HUES48 (cell line): ENCODE measurements around the gene DDAH2.
A peak's percentile ranks its signal among the peaks of the same experiment; 100 is the strongest.

Source experiments
- H3K27ac ChIP-seq: one replicate; pipeline ENCODE4 v1.7.0; 2013; ENCODE audit warnings: low read depth, low read length, inconsistent platforms
- H3K27me3 ChIP-seq: 2 replicates; pipeline ENCODE4 v1.6.1; 2013; ENCODE audit warnings: mild to moderate bottlenecking, low read length; ENCODE audit not compliant: control insufficient read depth, insufficient read depth
- H3K36me3 ChIP-seq: 2 replicates; pipeline ENCODE4 v1.6.1; 2013; ENCODE audit warnings: low read length; ENCODE audit not compliant: control insufficient read depth, insufficient read depth
- H3K4me1 ChIP-seq: 2 replicates; pipeline ENCODE4 v1.6.1; 2013; ENCODE audit warnings: mild to moderate bottlenecking, low read length; ENCODE audit not compliant: control insufficient read depth, insufficient read depth
- H3K4me3 ChIP-seq: 2 replicates; pipeline ENCODE4 v1.5.1; 2013; ENCODE audit warnings: mild to moderate bottlenecking, low read depth, low read length
- H3K9ac ChIP-seq: 2 replicates; pipeline ENCODE4 v1.6.1; 2013; ENCODE audit warnings: mild to moderate bottlenecking, low read depth, low read length, moderate library complexity
- H3K9me3 ChIP-seq: 2 replicates; pipeline ENCODE4 v1.6.1; 2013; ENCODE audit warnings: low read length; ENCODE audit not compliant: control insufficient read depth, insufficient read depth

Gene DDAH2

DNA sequence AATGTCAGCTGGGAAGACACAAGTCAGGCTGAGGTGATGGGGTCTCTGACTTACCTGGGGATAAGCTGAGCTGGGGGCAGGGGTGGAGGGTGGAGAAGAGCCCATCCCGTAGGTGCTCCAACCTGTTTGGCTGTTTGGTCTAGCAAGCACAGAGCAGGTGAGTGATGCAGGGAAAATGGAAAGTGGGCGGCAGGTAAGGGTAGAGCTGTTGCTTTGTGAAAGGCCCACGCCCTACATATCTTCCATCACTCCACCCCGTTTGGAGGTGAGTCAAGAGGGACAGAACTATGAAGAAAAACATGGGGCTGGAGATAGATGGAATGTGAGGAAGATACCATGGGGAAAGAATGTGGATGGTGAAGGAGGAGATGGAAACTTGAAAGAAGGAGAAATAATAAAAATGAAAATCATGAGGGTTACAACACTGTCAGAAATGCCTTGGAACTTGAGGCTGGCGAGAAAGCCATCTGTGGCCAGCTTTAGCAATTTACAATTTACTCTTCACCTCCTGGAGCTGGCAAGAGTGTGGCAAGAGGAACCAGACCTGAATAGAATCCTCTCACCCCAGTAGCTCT, 8.8 kb downstream of the DDAH2 start:
- Histone ChIP-seq H3K9me3 (no peaks in the 10 kb centered on the region), H3K4me3 (no peak overlapping the region), H3K27ac (no peak overlapping the region), H3K36me3 (no peaks in the 10 kb centered on the region), H3K9ac (no peak overlapping the region), H3K27me3 (no peaks in the 10 kb centered on the region), H3K4me1 (peaks cover 15% of the 10 kb centered on the region)

DNA sequence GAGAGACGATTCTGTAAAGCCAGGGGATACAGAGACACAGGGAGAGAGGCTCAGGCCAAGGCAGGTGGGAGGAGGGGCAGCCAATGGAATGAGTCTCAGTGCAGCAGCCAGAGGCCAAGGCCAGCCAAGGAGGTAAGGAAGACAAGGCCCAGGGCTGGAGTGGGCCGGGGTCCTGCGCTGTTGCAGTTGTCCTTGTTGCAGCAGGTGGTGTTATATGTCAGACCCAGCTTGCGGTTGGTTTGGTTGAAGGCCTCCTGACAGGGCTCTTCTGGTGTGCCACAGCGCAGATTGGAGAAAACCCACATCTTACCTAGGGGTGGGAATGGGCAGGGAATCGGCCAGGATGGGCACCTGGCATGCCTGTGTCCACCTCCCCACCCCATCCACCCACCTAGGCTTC, 10.1 kb downstream of the DDAH2 start:
- Histone ChIP-seq H3K9me3 (no peaks in the 10 kb centered on the region), H3K9ac (no peak overlapping the region), H3K27ac (no peak overlapping the region), H3K27me3 (no peaks in the 10 kb centered on the region), H3K4me3 (no peak overlapping the region), H3K4me1 (peaks cover 27% of the 10 kb centered on the region), H3K36me3 (no peaks in the 10 kb centered on the region)

DNA sequence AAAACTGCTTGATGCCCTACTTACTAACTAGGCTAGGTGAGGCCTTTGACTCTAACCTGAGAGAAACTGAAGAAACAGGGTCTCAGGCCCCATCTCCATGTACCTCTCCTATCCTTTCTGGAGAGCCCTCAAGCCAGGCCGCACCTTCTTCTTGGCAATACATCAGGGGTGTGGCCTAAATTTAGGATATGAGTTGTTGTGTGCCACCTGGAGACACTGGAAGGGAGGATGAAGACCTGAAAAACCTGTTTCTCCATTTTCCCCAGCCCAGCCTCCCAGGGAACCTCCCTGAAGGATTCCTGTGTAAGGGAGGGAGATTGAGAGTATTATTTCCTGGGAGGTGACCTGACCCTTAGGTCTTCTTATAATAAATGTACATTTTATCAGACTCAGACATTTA, 10.8 kb downstream of the DDAH2 start:
- Histone ChIP-seq H3K9ac (no peak overlapping the region), H3K4me3 (no peak overlapping the region), H3K27ac (no peak overlapping the region), H3K36me3 (no peaks in the 10 kb centered on the region), H3K9me3 (no peaks in the 10 kb centered on the region), H3K27me3 (no peaks in the 10 kb centered on the region), H3K4me1 (peaks cover 31% of the 10 kb centered on the region)

DNA sequence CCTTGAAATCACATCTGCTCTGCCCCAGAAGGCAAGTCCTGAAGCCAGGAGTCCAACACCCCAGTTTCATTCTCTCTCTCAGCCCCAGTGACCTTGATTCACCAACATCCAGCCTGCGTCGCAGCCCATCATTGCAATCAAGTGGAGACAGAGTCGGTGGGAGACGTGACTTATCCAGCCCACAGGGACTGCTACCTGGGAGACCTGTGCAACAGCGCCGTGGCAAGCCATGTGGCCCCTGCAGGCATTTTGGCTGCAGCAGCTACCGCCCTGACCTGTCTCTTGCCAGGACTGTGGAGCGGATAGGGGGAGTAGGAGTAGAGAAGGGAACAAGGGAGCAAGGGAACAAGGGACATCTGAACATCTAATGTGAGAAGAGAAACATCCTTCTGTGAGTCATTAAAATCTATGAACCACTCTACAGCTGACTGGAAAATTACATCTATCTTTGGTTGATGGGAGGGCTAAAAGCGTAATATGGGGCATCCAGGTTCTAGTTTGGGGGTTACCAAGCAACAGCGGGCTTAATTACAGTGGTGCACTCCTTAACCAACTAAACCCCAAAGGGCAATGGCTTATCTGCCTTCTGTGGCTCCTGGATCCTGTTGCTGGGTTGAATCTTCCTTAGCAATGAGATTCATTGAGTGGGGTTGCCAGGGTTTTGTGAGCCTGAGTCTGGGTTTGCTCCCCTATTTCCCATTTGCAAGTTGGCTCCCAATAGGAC, 11.4 kb downstream of the DDAH2 start:
- no peaks in the 10 kb centered on the region for H3K27me3 ChIP-seq
- H3K27ac ChIP-seq: no peak overlapping the region
- no peak overlapping the region for H3K9ac ChIP-seq
- H3K4me3 ChIP-seq: no peak overlapping the region
- no peaks in the 10 kb centered on the region for H3K9me3 ChIP-seq
- no peaks in the 10 kb centered on the region for H3K36me3 ChIP-seq
- peaks cover 31% of the 10 kb centered on the region for H3K4me1 ChIP-seq

DNA sequence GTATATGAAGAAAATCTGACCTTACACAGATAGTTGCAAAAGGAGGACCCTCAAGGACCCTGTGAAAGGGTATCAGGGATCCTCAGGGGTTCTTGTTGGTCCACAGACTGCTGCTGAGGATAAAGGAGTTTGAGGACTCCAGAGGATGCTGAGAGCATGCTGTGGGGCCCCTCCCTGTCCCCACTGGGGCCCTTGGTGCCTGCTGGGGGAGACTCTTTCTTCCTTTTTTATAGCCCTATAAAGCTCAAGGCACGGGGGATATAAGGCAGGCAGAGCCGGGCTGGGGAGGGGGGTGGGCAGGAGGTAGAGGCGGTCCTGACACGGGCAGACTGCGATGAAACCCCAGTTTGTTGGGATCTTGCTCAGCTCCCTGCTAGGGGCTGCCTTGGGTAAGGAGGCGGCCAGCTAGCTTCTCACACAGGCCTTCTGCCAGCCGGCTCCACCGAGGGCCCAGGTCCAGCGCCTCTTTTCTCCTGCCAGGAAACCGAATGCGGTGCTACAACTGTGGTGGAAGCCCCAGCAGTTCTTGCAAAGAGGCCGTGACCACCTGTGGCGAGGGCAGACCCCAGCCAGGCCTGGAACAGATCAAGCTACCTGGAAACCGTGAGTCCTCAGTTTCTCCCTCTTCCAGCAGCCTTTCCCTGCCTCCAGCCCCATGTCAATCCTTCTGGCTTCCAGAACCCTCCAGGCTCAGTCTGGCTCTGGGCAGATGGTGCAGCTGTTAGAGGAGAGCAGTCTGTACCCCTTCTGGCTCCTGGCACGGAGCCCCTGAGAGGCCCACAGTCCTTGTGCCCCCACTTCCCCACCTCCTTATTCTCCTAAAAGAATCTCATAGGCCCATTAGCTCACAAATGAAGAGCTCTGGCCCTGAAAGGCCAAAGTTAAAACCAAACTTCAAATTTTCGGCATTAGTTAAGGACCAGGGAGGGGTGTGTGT, 13.8 kb downstream of the DDAH2 start, which contains the start of gene LY6G6D:
TSS of gene LY6G6D (plus strand) at position 327 of the 937 bp plus-strand sequence. CDS start at position 335, 8 bp downstream.
- Histone ChIP-seq H3K27ac (peak within 1 kb of the TSS; percentile 80), H3K4me1 (peaks cover 31% of the 10 kb centered on the region), H3K4me3 (no peak within 1 kb of the TSS), H3K36me3 (no peaks in the 10 kb centered on the region), H3K9me3 (no peaks in the 10 kb centered on the region), H3K27me3 (no peaks in the 10 kb centered on the region), H3K9ac (no peak within 1 kb of the TSS)

DNA sequence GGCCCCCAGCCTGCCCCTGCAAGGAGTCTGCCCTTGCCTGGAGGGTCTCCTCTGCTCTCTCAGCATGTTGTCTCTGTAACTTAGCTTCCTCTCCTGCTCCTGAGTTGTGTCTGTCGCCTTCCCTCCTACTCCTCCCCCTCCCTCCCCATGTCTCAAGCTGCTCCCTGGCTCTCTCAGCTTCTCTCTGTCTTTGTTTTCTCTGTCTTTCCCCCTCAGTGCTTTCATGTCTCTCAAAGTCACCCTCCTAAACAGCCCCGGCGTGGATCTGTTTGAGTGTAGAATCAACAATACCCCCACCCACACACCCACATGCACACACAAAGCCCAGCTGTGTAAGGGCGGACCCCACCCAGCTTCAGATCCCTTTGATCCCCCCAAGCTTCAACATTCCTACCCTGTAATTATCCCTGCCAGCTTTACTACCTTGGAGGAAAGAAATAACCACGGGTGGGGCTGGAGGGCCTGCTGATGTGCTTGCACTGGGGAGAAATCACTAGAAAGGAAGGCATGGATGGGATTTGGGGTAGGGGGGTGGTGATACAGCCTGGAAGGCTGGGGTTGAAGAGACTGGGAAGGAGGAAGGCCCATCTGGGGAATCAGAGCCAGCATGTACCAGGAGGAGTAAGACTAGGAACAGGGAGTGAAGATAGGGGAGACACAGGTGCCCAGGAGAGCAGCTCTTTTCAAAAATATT, 15.0 kb downstream of the DDAH2 start:
- H3K36me3 ChIP-seq: no peaks in the 10 kb centered on the region
- no peak overlapping the region for H3K4me3 ChIP-seq
- peak overlapping the region; percentile 80 for H3K27ac ChIP-seq
- H3K9ac ChIP-seq: no peak overlapping the region
- H3K9me3 ChIP-seq: no peaks in the 10 kb centered on the region
- H3K27me3 ChIP-seq: no peaks in the 10 kb centered on the region
- H3K4me1 ChIP-seq: peaks cover 31% of the 10 kb centered on the region

DNA sequence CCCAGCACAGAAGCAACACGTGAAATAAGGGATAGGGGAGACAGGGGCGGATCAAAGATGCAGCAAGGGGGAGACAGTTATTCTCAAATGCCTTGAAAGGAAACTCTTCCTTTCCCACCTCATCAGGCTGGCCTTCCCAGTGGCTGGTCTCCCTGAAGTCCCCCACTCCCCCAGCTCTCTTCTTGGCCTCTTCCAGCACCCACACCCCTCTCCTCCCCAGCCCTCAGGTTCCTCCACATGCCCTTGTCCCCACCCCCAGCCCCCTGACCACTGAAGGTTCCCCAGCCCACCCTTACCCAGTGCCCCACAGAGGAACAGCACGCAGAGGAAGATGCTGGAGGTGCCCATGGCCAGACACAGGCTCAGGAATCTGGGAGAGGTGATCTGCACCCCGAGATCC, 15.6 kb downstream of the DDAH2 start:
- no peak overlapping the region for H3K4me3 ChIP-seq
- no peak overlapping the region for H3K9ac ChIP-seq

DNA sequence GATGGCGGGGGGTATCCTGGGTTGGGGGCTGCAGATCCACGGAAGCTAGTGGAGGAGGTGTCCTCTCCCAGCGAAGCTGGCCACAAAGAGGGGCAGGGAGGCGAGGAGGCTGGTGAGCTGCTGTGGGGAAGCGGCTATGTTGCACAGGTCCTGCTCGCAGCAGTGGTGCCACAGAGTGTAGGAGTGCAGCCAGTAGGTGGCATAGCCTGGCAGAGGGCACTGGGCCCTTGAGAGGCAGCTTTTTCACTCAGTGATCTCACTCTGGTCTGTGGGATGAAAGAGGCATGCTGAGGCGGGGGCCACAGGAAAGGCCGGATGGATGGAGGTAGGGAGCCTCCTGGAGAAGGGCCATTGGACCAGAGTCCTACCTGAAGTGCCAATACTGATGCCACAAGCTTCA, 16.8 kb downstream of the DDAH2 start:
- no peak overlapping the region for H3K9ac ChIP-seq
- no peaks in the 10 kb centered on the region for H3K9me3 ChIP-seq
- no peaks in the 10 kb centered on the region for H3K27me3 ChIP-seq
- H3K36me3 ChIP-seq: no peaks in the 10 kb centered on the region
- H3K27ac ChIP-seq: no peak overlapping the region
- no peak overlapping the region for H3K4me3 ChIP-seq
- H3K4me1 ChIP-seq: peaks cover 19% of the 10 kb centered on the region

More for the DNA sequence above, 15.6 kb downstream of the DDAH2 start:
- no peaks in the 10 kb centered on the region for H3K9me3 ChIP-seq
- H3K27me3 ChIP-seq: no peaks in the 10 kb centered on the region
- peaks cover 27% of the 10 kb centered on the region for H3K4me1 ChIP-seq
- H3K27ac ChIP-seq: peak overlapping the region; percentile 80
- H3K36me3 ChIP-seq: no peaks in the 10 kb centered on the region

DNA sequence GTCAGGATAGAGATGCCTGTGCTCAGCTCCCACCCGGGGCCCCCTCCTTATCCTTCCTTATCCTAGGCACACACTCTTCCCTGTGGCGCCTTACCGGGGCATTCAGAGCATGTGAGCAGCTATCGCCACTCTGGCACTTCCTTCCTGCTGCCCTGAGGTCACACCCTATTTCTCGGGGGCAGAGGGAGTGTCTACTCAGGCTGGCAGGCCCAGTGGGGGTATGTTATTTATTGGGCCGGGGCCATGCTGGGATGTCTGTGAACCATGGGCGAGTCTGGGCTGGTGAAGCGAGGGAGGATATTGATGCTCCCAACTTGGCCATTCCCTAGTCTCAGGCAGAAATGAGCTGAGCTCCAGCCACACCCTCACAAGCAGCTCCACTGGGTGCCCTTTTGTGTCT, 17.9 kb downstream of the DDAH2 start:
- Histone ChIP-seq H3K9me3 (no peaks in the 10 kb centered on the region), H3K27me3 (no peaks in the 10 kb centered on the region), H3K4me1 (peaks cover 19% of the 10 kb centered on the region), H3K36me3 (no peaks in the 10 kb centered on the region), H3K27ac (no peak overlapping the region), H3K9ac (no peak overlapping the region), H3K4me3 (no peak overlapping the region)

DNA sequence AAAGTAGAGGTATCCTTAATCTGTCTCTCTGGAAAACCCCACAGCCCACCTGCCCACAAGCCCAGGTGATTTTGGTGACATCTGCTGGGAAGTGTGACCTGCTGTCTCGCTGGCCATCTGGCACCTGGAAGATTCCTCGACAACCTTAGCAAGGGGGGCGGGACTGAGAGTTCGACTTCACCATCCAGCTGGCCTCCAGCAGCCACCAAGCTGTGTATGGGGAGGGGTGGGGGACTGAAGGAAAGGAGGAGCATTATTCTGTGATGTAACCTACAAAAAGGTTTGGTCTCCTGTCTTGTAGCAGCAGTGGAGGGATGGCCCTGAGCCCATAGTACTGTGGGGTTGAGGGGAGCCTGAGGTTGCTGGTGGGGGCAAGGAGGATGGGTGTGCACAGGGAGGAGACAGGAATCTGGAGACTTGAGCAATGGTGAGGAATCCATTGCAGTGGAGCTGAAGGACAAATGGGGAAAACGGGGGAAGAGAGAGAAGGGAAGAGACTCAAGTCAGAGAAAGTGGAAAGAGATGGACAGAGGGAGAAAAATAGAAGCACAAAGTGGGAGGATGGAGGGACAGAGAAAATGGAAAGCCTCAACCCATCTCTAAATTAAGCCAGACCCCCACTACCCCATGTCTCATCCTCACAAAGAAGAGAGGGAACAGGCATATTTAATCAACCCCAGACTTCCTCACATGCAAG, 18.4 kb downstream of the DDAH2 start:
- Histone ChIP-seq H3K27ac (no peak overlapping the region), H3K9ac (no peak overlapping the region), H3K9me3 (no peaks in the 10 kb centered on the region), H3K4me1 (peaks cover 19% of the 10 kb centered on the region), H3K4me3 (no peak overlapping the region), H3K27me3 (no peaks in the 10 kb centered on the region), H3K36me3 (no peaks in the 10 kb centered on the region)
